Measurements from ENCODE around the gene DYNLRB2. TPM values are rescaled to one million over a fixed set of nuclear protein-coding genes. Genes with fewer than 3 reads are reported as not detected.

DYNLRB2 gene
- polyA plus RNA-seq (2011; rRNA removed) (0.50 and 1.4 TPM in 2 replicates), polyA minus RNA-seq (2011; rRNA and poly(A)+ RNA removed) (not detected in 2 replicates)

GRCh38 chr16:80540516-80541305, at the start of gene DYNLRB2:
Gene DYNLRB2, plus strand, starts transcription at chr16:80540993. Its CDS starts 84 bp downstream, at chr16:80541077.
- peak; percentile 58 for DNase-seq (ENCODE audit: low read depth)
- Histone ChIP-seq H3K36me3 (ENCODE audit: control insufficient read depth, insufficient read depth, low read length) (no peaks in the 10 kb centered on the region), H3K27me3 (ENCODE audit: control insufficient read depth, insufficient read depth, low read length) (no peaks in the 10 kb centered on the region), H3K4me3 (ENCODE audit: low read depth, low read length) (peak within 1 kb of the TSS; percentile 70)
- TF ChIP-seq CTCF (IDR thresholded peaks at IDR 0.05; ENCODE audit: insufficient read depth, low read depth, low read length): no peak
- ChIA-PET CTCF (interaction anchor here (1.1 kb wide), 1 partner anchor 14 kb away, joined by 3 read pairs; no protein-coding TSS in a partner anchor), POLR2A (no interaction called here)

- H3K36me3 ChIP-seq (ENCODE audit: control insufficient read depth, insufficient read depth, low read length): no peaks in the 10 kb centered on the region
- no peaks in the 10 kb centered on the region for H3K27me3 ChIP-seq (ENCODE audit: control insufficient read depth, insufficient read depth, low read length)
- CTCF ChIA-PET: interaction anchor here (0.6 to 0.9 kb wide), 2 partner anchors 26 to 43 kb away, joined by 3 to 5 read pairs; no protein-coding TSS in a partner anchor
- TF ChIP-seq CTCF (IDR thresholded peaks at IDR 0.05; ENCODE audit: insufficient read depth, low read depth, low read length): no peak
- POLR2A ChIA-PET: no interaction called here
- H3K4me3 ChIP-seq (ENCODE audit: low read depth, low read length): no peak overlapping the region
- DNase-seq (ENCODE audit: low read depth): no peak
These were observed 40.5 kb upstream of the DYNLRB2 start for GRCh38 chr16:80500116-80500859.

- ChIA-PET POLR2A (no interaction called here), CTCF (interaction anchor here (0.6 to 0.9 kb wide), 2 partner anchors 26 to 44 kb away, joined by 3 to 5 read pairs; no protein-coding TSS in a partner anchor)
- DNase-seq (ENCODE audit: low read depth): no peak
These were observed 39.8 kb upstream of the DYNLRB2 start for GRCh38 chr16:80500961-80501525.

GRCh38 chr16:80503107-80503506, 37.7 kb upstream of the DYNLRB2 start:
- DNase-seq (ENCODE audit: low read depth): no peak
- CTCF ChIA-PET: no interaction called here
- Histone ChIP-seq H3K36me3 (ENCODE audit: control insufficient read depth, insufficient read depth, low read length) (no peaks in the 10 kb centered on the region), H3K4me3 (ENCODE audit: low read depth, low read length) (no peak overlapping the region), H3K27me3 (ENCODE audit: control insufficient read depth, insufficient read depth, low read length) (no peaks in the 10 kb centered on the region)
- POLR2A ChIA-PET: no interaction called here
- no peak for TF ChIP-seq CTCF (IDR thresholded peaks at IDR 0.05; ENCODE audit: insufficient read depth, low read depth, low read length)

More at GRCh38 chr16:80500961-80501525, 39.8 kb upstream of the DYNLRB2 start:
- H3K27me3 ChIP-seq (ENCODE audit: control insufficient read depth, insufficient read depth, low read length): no peaks in the 10 kb centered on the region
- TF ChIP-seq CTCF (IDR thresholded peaks at IDR 0.05; ENCODE audit: insufficient read depth, low read depth, low read length): no peak
- no peak overlapping the region for H3K4me3 ChIP-seq (ENCODE audit: low read depth, low read length)
- H3K36me3 ChIP-seq (ENCODE audit: control insufficient read depth, insufficient read depth, low read length): no peaks in the 10 kb centered on the region

GRCh38 chr16:80507538-80507937, 33.3 kb upstream of the DYNLRB2 start:
- no peak for TF ChIP-seq CTCF (IDR thresholded peaks at IDR 0.05; ENCODE audit: insufficient read depth, low read depth, low read length)
- no peaks in the 10 kb centered on the region for H3K27me3 ChIP-seq (ENCODE audit: control insufficient read depth, insufficient read depth, low read length)
- no peak for DNase-seq (ENCODE audit: low read depth)
- H3K4me3 ChIP-seq (ENCODE audit: low read depth, low read length): no peak overlapping the region
- ChIA-PET CTCF (interaction anchor here (0.6 to 2.4 kb wide), 3 partner anchors 17 to 320 kb away, joined by 3 to 8 read pairs (median 4); no protein-coding TSS in a partner anchor), POLR2A (no interaction called here)
- no peaks in the 10 kb centered on the region for H3K36me3 ChIP-seq (ENCODE audit: control insufficient read depth, insufficient read depth, low read length)
